HG03108 (cell line): Measurements from ENCODE around the gene DCTN1.

Experiments used
- ATAC-seq: cut with Tn5 transposase; IDR thresholded peaks from one replicate; pipeline ENCODE4 v1.9.1; 2021; ENCODE audit warnings: moderate library complexity; ENCODE audit not compliant: unreplicated experiment

Gene DCTN1

GRCh38 chr2:74327627-74328026, 52.5 kb downstream of the DCTN1 start:
- ATAC-seq, result no peak

GRCh38 chr2:74327199-74327598, 52.9 kb downstream of the DCTN1 start:
- ATAC-seq, result no peak

DNA sequence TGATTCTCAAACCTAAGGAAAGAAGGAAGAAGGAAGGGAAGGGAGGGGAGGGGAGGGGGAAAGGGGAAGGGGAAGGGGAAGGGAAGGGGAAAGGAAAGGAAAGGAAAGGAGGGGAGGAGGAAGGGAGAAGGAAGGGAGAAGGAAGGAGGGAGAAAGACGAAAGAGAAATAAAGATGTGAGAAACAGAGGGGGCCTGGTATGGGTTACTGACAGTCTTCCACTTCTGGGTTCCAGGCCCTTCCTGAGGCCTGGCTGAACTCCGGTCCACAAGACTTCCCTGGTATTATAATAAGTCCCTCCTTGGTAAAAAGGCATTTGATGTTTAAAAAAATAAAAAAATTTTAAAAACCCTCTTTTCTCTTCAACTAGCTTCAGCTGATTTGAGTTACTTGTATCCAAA, 54.3 kb downstream of the DCTN1 start:
- no peak for ATAC-seq

- ATAC-seq, result no peak
Observed at GRCh38 chr2:74321737-74322136, 58.4 kb downstream of the DCTN1 start.

- no peak for ATAC-seq
Observed at GRCh38 chr2:74317701-74318100, 62.4 kb downstream of the DCTN1 start.

GRCh38 chr2:74316627-74317295, 63.4 kb downstream of the DCTN1 start:
- no peak for ATAC-seq

- ATAC-seq, result no peak
Observed at GRCh38 chr2:74314107-74314506, 66.0 kb downstream of the DCTN1 start.

- ATAC-seq, result no peak
Observed at GRCh38 chr2:74313497-74313896, 66.6 kb downstream of the DCTN1 start.

DNA sequence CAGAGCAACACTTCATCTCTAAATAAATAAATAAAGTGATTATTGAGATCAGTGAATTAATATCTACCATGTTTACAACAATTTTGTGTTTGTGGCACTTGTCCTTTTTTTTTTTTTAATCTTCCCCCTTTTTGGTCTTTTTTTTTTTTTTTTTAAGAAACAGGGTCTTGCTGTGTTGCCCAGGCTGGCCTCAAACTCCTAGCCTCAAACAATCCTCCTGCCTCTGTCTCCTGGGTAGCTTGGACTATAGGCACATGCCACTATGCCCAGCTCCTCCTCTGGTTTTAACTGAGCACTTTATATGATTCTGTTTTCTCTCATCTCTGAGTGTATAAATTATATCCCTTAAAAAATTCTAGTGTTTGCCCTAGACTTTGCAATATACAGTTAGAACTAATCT, 67.2 kb downstream of the DCTN1 start:
- no peak for ATAC-seq
